Activated CD8-positive, alpha-beta memory T cell treated with anti-CD3 and anti-CD28 coated beads, Interleukin-2, amount 10 ng/mL, durations not matched to agents 7 days and 5 days (primary cell): Measurements from ENCODE around the gene MTARC2. TPM values are rescaled to one million over a fixed set of nuclear protein-coding genes. Genes with fewer than 3 reads are reported as not detected.

ENCODE experiments used
- ATAC-seq: fragments of 150-1000 bp; cut with Tn5 transposase; one replicate; pipeline ENCODE4 v1.10.0; 2021; ENCODE audit warnings: moderate library complexity
- CTCF ChIA-PET: fragments of 350-600 bp; sonication (Branson Sonifier 250); formaldehyde crosslinking; loops from one replicate; lab custom pipeline; 2021; ENCODE audit warnings: antibody characterized with exemption; lab: Charles Lee
- DNase-seq: peaks from one replicate; pipeline ENCODE4 v3.0.0-alpha.2; 2020
- H3K27ac Mint-ChIP-seq: one replicate; pipeline ENCODE4 v1.8.0; 2021; ENCODE audit warnings: mild to moderate bottlenecking, mixed read lengths
- H3K27me3 Mint-ChIP-seq: one replicate; pipeline ENCODE4 v1.8.0; 2021; ENCODE audit warnings: mixed read lengths
- H3K36me3 Mint-ChIP-seq: one replicate; pipeline ENCODE4 v1.8.0; 2021; ENCODE audit warnings: mild to moderate bottlenecking, mixed read lengths
- H3K4me1 Mint-ChIP-seq: one replicate; pipeline ENCODE4 v1.8.0; 2021; ENCODE audit warnings: mixed read lengths
- H3K4me3 Mint-ChIP-seq: one replicate; pipeline ENCODE4 v1.8.0; 2021; ENCODE audit warnings: mild to moderate bottlenecking, moderate library complexity, mixed read lengths
- H3K9me3 Mint-ChIP-seq: one replicate; pipeline ENCODE4 v1.8.0; 2022; ENCODE audit warnings: low read depth, mixed read lengths
- total RNA-seq, 2 experiments: library from RNA; stranded (reverse); gene quantifications; one replicate each; pipeline ENCODE4 v1.2.3, GENCODE V29; 2021

MTARC2 gene
- total RNA-seq, 2 experiments from 2014 or later, result not detected

- H3K4me1 Mint-ChIP-seq, result no peaks in the 10 kb centered on the region
- H3K27ac Mint-ChIP-seq, result no peak overlapping the region
- DNase-seq (no peak), ATAC-seq (no peak)
- CTCF ChIA-PET, result interaction anchor here (1.9 kb wide), 1 partner anchor 8 kb away, joined by 6 read pairs; no protein-coding TSS in a partner anchor
- H3K9me3 Mint-ChIP-seq, result no peaks in the 10 kb centered on the region
- no peak overlapping the region for H3K4me3 Mint-ChIP-seq
- peaks cover 22% of the 10 kb centered on the region for H3K27me3 Mint-ChIP-seq
- no peaks in the 10 kb centered on the region for H3K36me3 Mint-ChIP-seq
Measured at GRCh38 chr1:220741349-220741748, 6.8 kb upstream of the MTARC2 start.

- no peaks in the 10 kb centered on the region for H3K9me3 Mint-ChIP-seq
- ATAC-seq, result no peak
- DNase-seq, result no peak
- no peaks in the 10 kb centered on the region for H3K4me1 Mint-ChIP-seq
- no peak overlapping the region for H3K27ac Mint-ChIP-seq
- no peaks in the 10 kb centered on the region for H3K36me3 Mint-ChIP-seq
- H3K27me3 Mint-ChIP-seq, result peaks cover 26% of the 10 kb centered on the region
- no peak overlapping the region for H3K4me3 Mint-ChIP-seq
- CTCF ChIA-PET, result interaction anchor here (1.9 kb wide), 1 partner anchor 8 kb away, joined by 6 read pairs; no protein-coding TSS in a partner anchor
Measured at GRCh38 chr1:220741825-220742224, 6.3 kb upstream of the MTARC2 start.

- ATAC-seq (no peak), DNase-seq (no peak)
- no peak overlapping the region for H3K4me3 Mint-ChIP-seq
- no peaks in the 10 kb centered on the region for H3K9me3 Mint-ChIP-seq
- H3K27me3 Mint-ChIP-seq, result peaks cover 32% of the 10 kb centered on the region
- no peaks in the 10 kb centered on the region for H3K36me3 Mint-ChIP-seq
- CTCF ChIA-PET, result interaction anchor here (1.9 kb wide), 1 partner anchor 9 kb away, joined by 6 read pairs; no protein-coding TSS in a partner anchor
- H3K4me1 Mint-ChIP-seq, result no peaks in the 10 kb centered on the region
- H3K27ac Mint-ChIP-seq, result no peak overlapping the region
Measured at GRCh38 chr1:220742520-220742919, 5.6 kb upstream of the MTARC2 start.

GRCh38 chr1:220746851-220747250 lies 1.3 kb upstream of the MTARC2 start:
- CTCF ChIA-PET, result interaction anchor here (2.0 kb wide), 1 partner anchor 14 kb away, joined by 6 read pairs; no protein-coding TSS in a partner anchor
- Mint-ChIP-seq H3K4me1 (peaks cover 4% of the 10 kb centered on the region), H3K27me3 (peaks cover 59% of the 10 kb centered on the region), H3K9me3 (no peaks in the 10 kb centered on the region), H3K4me3 (no peak overlapping the region), H3K36me3 (no peaks in the 10 kb centered on the region), H3K27ac (no peak overlapping the region)
- no peak for DNase-seq
- no peak for ATAC-seq

GRCh38 chr1:220747437-220748088 lies 559 bp upstream of the MTARC2 start:
- no peak overlapping the region for H3K4me3 Mint-ChIP-seq
- H3K27ac Mint-ChIP-seq, result no peak overlapping the region
- H3K4me1 Mint-ChIP-seq, result peaks cover 4% of the 10 kb centered on the region
- CTCF ChIA-PET, result interaction anchor here (2.0 kb wide), 1 partner anchor 14 kb away, joined by 6 read pairs; no protein-coding TSS in a partner anchor
- H3K36me3 Mint-ChIP-seq, result no peaks in the 10 kb centered on the region
- DNase-seq (no peak), ATAC-seq (no peak)
- no peaks in the 10 kb centered on the region for H3K9me3 Mint-ChIP-seq
- H3K27me3 Mint-ChIP-seq, result peaks cover 61% of the 10 kb centered on the region

- no peak overlapping the region for H3K27ac Mint-ChIP-seq
- DNase-seq, result no peak
- H3K27me3 Mint-ChIP-seq, result peaks cover 61% of the 10 kb centered on the region
- no peaks in the 10 kb centered on the region for H3K9me3 Mint-ChIP-seq
- no peaks in the 10 kb centered on the region for H3K36me3 Mint-ChIP-seq
- peaks cover 4% of the 10 kb centered on the region for H3K4me1 Mint-ChIP-seq
- no peak overlapping the region for H3K4me3 Mint-ChIP-seq
- CTCF ChIA-PET, result interaction anchor here (1.5 kb wide), 1 partner anchor 15 kb away, joined by 3 read pairs; no protein-coding TSS in a partner anchor
- no peak for ATAC-seq
Measured at GRCh38 chr1:220748936-220749335, 814 bp downstream of the MTARC2 start.

GRCh38 chr1:220750131-220750515 lies 2.0 kb downstream of the MTARC2 start:
- Mint-ChIP-seq H3K9me3 (no peaks in the 10 kb centered on the region), H3K4me3 (no peak overlapping the region), H3K27me3 (peaks cover 59% of the 10 kb centered on the region), H3K4me1 (peaks cover 4% of the 10 kb centered on the region), H3K36me3 (no peaks in the 10 kb centered on the region), H3K27ac (no peak overlapping the region)
- no peak for ATAC-seq
- DNase-seq, result no peak
- CTCF ChIA-PET, result interaction anchor here (1.5 kb wide), 1 partner anchor 17 kb away, joined by 3 read pairs; no protein-coding TSS in a partner anchor

GRCh38 chr1:220751111-220751510 lies 3.0 kb downstream of the MTARC2 start:
- Mint-ChIP-seq H3K27me3 (peaks cover 58% of the 10 kb centered on the region), H3K9me3 (no peaks in the 10 kb centered on the region), H3K4me1 (peaks cover 4% of the 10 kb centered on the region), H3K36me3 (no peaks in the 10 kb centered on the region), H3K27ac (no peak overlapping the region), H3K4me3 (no peak overlapping the region)
- CTCF ChIA-PET, result no interaction called here
- ATAC-seq, result no peak
- DNase-seq, result no peak

GRCh38 chr1:220754212-220754917 lies 6.2 kb downstream of the MTARC2 start:
- ATAC-seq (no peak), DNase-seq (no peak)
- Mint-ChIP-seq H3K4me1 (no peaks in the 10 kb centered on the region), H3K9me3 (no peaks in the 10 kb centered on the region), H3K27ac (no peak overlapping the region), H3K4me3 (no peak overlapping the region), H3K36me3 (no peaks in the 10 kb centered on the region), H3K27me3 (peaks cover 30% of the 10 kb centered on the region)
- CTCF ChIA-PET, result interaction anchor here (1.4 kb wide), 1 partner anchor 21 kb away, joined by 4 read pairs; no protein-coding TSS in a partner anchor

- Mint-ChIP-seq H3K27me3 (peaks cover 29% of the 10 kb centered on the region), H3K4me3 (no peak overlapping the region), H3K36me3 (no peaks in the 10 kb centered on the region), H3K27ac (no peak overlapping the region), H3K9me3 (no peaks in the 10 kb centered on the region), H3K4me1 (no peaks in the 10 kb centered on the region)
- CTCF ChIA-PET, result interaction anchor here (1.4 kb wide), 1 partner anchor 21 kb away, joined by 4 read pairs; no protein-coding TSS in a partner anchor
- DNase-seq (no peak), ATAC-seq (no peak)
Measured at GRCh38 chr1:220754918-220755295, 6.8 kb downstream of the MTARC2 start.

- ATAC-seq (no peak), DNase-seq (no peak)
- H3K27me3 Mint-ChIP-seq, result peaks cover 28% of the 10 kb centered on the region
- no peak overlapping the region for H3K27ac Mint-ChIP-seq
- no peaks in the 10 kb centered on the region for H3K36me3 Mint-ChIP-seq
- H3K4me3 Mint-ChIP-seq, result no peak overlapping the region
- H3K9me3 Mint-ChIP-seq, result no peaks in the 10 kb centered on the region
- CTCF ChIA-PET, result interaction anchor here (1.4 kb wide), 1 partner anchor 22 kb away, joined by 4 read pairs; no protein-coding TSS in a partner anchor
- H3K4me1 Mint-ChIP-seq, result no peaks in the 10 kb centered on the region
Measured at GRCh38 chr1:220755309-220755708, 7.2 kb downstream of the MTARC2 start.

GRCh38 chr1:220757441-220757840 lies 9.3 kb downstream of the MTARC2 start:
- H3K9me3 Mint-ChIP-seq, result no peaks in the 10 kb centered on the region
- no peak overlapping the region for H3K4me3 Mint-ChIP-seq
- CTCF ChIA-PET, result no interaction called here
- H3K36me3 Mint-ChIP-seq, result no peaks in the 10 kb centered on the region
- DNase-seq, result no peak
- no peaks in the 10 kb centered on the region for H3K4me1 Mint-ChIP-seq
- H3K27ac Mint-ChIP-seq, result no peak overlapping the region
- no peak for ATAC-seq
- peaks cover 14% of the 10 kb centered on the region for H3K27me3 Mint-ChIP-seq

- no peak overlapping the region for H3K4me3 Mint-ChIP-seq
- H3K36me3 Mint-ChIP-seq, result no peaks in the 10 kb centered on the region
- no peaks in the 10 kb centered on the region for H3K4me1 Mint-ChIP-seq
- H3K9me3 Mint-ChIP-seq, result no peaks in the 10 kb centered on the region
- ATAC-seq (no peak), DNase-seq (no peak)
- H3K27me3 Mint-ChIP-seq, result peaks cover 14% of the 10 kb centered on the region
- CTCF ChIA-PET, result no interaction called here
- H3K27ac Mint-ChIP-seq, result no peak overlapping the region
Measured at GRCh38 chr1:220759147-220759546, 11.0 kb downstream of the MTARC2 start.
